NCI-H345 treated with DMSO at 0.1 percent for 48 hours (cell line): ENCODE data around the gene NFIB.

Source experiments
- DNase-seq: peaks from one replicate; lab custom pipeline; 2025; ENCODE audit not compliant: unreplicated experiment; lab: John Stamatoyannopoulos, UW

Gene NFIB

GRCh38 chr9:14249527-14249926, 64.4 kb downstream of the NFIB start:
- no peak for DNase-seq

- no peak for DNase-seq
Measured at GRCh38 chr9:14248149-14248548, 65.8 kb downstream of the NFIB start.

- no peak for DNase-seq
Measured at GRCh38 chr9:14247577-14247976, 66.4 kb downstream of the NFIB start.

- DNase-seq = no peak
Measured at GRCh38 chr9:14246951-14247350, 67.0 kb downstream of the NFIB start.

GRCh38 chr9:14245901-14246525, 67.9 kb downstream of the NFIB start:
- DNase-seq = no peak

GRCh38 chr9:14243514-14244042, 70.4 kb downstream of the NFIB start:
- no peak for DNase-seq

- no peak for DNase-seq
Measured at GRCh38 chr9:14242150-14242805, 71.7 kb downstream of the NFIB start.

- DNase-seq = no peak
Measured at GRCh38 chr9:14240537-14240936, 73.4 kb downstream of the NFIB start.

- DNase-seq = no peak
Measured at GRCh38 chr9:14238518-14238917, 75.4 kb downstream of the NFIB start.

GRCh38 chr9:14238079-14238478, 75.9 kb downstream of the NFIB start:
- DNase-seq = no peak

GRCh38 chr9:14236591-14236990, 77.3 kb downstream of the NFIB start:
- DNase-seq = no peak

GRCh38 chr9:14232111-14232510, 81.8 kb downstream of the NFIB start:
- DNase-seq = no peak

GRCh38 chr9:14231196-14231990, 82.5 kb downstream of the NFIB start:
- DNase-seq = no peak

- no peak for DNase-seq
Measured at GRCh38 chr9:14228602-14229001, 85.3 kb downstream of the NFIB start.

- no peak for DNase-seq
Measured at GRCh38 chr9:14226855-14227532, 86.9 kb downstream of the NFIB start.

GRCh38 chr9:14223081-14223480, 90.9 kb downstream of the NFIB start:
- no peak for DNase-seq

- no peak for DNase-seq
Measured at GRCh38 chr9:14222149-14222835, 91.6 kb downstream of the NFIB start.

GRCh38 chr9:14221558-14221957, 92.4 kb downstream of the NFIB start:
- no peak for DNase-seq

GRCh38 chr9:14221119-14221518, 92.8 kb downstream of the NFIB start:
- no peak for DNase-seq

- DNase-seq = no peak
Measured at GRCh38 chr9:14220256-14220655, 93.7 kb downstream of the NFIB start.

- DNase-seq = no peak
Measured at GRCh38 chr9:14219850-14220249, 94.1 kb downstream of the NFIB start.
